Activated T-cell treated with anti-CD3 and anti-CD28 coated beads, Interleukin-2, amount 50 U/mL, for 1 hour (primary cell): Measurements from ENCODE around the gene ANKRD44.

ENCODE experiments used
- DNase-seq: peaks from one replicate; pipeline ENCODE4 v3.0.0-alpha.2; 2020

Gene ANKRD44

DNA sequence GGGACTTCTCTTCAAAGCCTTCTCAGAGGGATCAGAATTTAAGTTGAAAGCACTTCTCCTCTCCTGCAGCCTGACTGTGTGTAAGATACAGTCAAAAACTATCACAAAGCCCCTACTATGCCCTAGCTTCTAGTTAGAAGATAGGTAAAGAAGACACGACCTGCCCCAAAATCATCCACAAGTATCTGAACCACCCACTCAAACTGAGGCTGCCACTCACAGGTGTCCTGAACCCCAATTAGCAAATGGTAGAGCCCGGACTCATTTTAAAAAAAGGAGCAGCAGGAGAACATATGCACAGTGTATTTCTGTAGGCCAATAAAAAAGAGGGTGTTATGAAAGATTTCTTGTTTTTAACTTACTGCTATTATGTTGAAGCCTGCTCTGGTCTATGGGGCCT is 74.4 kb downstream of the ANKRD44 start:
- DNase-seq, result no peak

DNA sequence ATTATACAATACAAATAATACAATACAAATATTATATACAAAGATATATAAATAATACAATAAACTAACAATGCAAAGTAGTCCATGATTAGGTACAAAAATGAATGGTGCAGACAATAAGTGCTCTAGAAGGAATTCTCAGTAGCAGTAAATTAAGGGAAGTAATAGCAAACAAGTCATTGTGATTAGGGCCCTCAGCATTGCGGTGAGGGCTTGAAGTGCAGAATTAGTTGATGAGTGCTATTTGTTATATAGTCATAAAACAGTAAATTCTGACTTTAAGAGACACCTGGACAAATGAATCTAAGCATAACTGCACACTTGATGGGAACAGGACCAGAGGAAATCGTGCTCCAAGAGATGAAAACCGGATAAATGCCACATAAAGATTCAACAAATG is 74.9 kb downstream of the ANKRD44 start:
- DNase-seq, result no peak

DNA sequence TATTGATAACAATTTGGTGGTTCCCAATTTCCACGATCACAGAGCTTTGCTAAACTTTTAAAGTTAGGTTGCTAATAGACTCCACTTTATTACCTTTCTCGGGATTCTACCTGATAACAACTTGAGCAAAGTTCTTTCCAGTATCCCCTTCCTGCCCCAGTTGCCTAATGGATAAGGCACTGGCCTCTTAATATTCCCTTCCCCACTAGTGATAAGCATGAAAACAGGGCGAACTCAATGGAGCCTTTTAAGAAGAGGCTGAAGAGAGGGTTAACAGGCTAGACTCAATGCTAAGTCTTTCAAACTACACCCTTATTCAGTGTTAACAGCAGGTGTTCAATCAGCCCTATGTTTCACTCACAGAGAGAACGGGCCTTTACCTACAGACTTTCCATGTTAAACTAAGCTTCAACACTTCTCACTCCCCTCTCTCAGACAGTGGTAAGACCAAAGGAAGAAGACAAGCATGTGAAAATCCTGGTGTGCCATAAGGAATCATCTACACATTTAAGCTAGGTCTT is 75.8 kb downstream of the ANKRD44 start:
- no peak for DNase-seq

DNA sequence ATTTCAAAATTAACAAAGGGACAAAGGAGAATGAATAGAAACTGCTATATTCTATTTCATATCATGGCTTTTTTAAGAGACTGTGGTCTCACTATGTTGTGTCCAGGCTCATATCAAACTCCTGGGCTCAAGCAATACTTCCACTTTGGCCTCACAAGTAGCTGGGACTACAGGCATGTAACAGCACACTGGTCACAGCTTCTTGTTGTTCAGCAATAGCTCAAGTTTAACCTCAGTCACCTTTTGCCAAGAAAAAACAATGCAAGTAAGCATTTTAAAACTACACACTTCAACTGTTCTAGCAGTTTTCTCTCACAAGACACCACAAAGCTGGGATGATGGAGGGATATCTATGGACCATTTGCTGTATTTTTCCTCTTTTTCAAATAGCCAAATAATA is 77.1 kb downstream of the ANKRD44 start:
- no peak for DNase-seq

DNA sequence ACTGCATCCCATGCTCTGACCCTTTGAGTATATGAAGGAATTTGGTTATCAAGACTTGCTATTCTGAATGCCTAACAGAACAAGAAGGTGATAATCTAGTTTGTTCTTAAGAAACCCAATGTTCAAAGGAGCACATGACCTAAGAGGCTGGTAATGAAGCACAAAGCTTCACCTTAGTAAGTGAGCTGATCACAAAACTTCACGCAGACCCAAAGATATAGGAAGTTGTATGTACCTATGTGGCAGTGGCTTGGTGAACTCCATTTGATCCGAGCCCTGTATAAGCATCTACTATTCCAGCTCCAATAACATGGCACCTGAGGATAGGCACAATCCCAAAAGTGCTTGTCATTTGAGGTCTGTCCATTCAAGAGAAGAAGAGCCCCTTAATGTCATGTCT is 78.6 kb downstream of the ANKRD44 start:
- no peak for DNase-seq

DNA sequence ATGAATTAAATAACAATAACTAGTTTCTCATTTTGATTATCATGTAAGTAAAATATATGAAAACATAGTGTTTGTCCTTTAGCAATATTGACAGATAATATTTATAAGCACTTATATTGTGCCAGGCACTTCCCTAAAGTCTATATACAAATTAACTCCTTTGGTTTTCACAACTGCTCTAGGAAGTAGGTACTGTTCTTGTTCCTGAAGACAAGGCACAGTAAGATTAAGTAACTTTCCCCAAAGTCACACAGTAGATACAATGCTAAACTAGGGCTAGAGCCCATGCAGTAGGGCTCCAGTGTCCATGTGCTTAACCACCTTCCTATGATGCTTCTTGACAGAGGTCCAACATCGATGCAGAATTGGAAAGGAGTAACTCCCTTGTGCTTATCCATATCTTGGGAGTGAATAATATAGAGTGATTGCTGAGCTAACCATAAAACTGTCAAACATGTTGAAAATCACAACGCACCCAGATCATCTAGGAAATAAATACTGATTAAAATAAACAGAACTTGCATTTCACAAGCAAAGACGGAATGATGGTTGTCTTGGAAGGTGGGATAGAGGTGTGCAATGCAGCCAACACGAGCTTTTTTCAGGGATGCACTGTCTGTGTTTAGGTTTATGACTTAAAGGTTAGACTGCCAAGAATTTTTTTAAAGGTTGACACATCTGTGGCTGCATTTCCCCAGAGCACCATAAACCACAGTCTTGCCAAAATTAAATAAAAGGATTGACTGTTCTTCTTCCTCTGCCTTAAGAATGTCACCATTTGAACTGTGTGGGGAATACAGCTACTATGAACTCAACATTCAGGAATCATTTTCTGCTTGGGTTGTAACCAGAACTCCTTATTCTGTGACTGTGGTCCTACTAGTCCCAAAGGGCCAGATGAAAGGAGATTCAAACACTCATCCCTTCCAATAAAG is 80.8 kb downstream of the ANKRD44 start:
- no peak for DNase-seq

DNA sequence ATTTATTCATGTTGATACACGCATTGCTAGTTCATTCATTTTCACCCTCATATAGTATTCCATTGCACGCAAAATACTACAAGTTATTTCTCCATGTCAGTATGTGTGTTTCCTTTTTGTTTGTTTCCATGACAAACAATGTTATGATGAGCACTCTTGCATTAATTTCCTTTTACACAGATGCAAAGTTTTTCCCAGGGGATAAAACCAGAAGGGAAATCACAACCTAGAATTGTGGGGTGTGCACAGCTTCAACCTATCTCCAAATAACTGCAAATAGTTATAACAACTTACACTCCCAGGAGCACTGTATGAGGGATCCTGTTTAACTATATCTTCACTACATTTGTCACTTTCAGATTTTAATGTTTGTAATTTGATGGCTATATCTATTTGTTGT is 87.1 kb downstream of the ANKRD44 start:
- no peak for DNase-seq

DNA sequence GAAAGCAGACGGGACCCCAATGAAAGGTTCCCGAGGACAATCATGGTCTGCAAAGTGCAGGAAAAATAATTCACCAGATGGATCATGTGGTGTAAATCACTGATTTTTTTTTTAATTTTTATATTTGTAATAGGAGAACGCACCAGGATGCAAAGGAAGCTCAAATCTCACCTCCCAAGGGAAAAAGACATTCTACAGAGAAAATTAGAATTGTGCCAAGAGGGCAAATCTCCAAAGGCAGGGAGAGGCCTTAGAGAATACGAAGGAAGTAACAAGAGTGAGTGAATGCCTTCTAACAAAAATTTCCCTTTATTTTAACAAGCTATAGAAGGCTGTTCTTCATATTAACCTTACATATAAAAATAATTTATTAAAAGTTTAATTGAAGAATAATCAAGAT is 90.9 kb downstream of the ANKRD44 start:
- no peak for DNase-seq

DNA sequence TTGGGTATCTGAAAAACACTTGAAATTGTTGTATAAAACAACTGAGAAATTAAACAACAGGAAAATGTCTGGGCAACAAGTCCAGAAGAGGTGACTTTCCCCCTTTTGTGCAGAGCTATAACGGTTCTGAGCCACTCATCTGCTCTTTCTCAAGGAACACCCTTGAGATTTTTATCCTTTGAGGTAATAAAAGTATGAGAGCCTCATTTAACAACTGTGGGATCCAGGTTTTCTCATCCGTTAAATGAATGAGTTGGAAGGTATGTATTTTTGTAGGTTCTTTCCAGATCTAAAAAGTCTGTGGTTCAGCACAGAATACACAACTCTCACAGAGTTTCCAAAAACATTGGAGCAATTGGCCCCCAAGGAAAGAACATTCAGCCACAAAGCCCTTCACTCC is 93.0 kb downstream of the ANKRD44 start:
- no peak for DNase-seq

DNA sequence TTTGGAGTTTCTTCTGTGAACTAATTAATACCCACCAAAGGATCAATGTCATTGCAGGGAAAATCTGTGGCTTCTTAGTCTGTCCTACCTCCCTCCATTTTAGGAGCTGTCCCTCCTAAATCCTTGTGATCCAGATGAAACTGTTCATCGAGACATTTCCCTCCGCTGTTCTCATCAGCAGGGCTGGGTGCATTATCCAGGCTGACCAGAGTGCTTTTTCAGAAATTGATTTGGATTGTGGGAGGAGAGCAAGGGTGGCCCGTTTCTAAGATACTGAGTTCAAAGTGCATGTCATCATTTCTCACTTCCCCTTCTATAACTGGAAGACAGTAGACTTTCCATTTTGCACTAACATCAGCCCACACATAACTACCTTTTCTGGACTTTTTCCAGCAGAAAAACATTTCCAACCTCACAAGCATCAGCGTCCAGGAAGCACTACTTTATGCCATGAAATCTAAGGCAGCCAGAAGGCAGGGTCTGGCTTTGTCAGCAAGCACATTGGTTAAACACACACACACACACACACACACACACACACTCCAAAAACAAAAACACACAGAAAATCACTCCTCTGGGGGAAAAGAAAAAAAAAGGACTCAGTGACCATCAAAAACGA is 94.1 kb downstream of the ANKRD44 start:
- no peak for DNase-seq

DNA sequence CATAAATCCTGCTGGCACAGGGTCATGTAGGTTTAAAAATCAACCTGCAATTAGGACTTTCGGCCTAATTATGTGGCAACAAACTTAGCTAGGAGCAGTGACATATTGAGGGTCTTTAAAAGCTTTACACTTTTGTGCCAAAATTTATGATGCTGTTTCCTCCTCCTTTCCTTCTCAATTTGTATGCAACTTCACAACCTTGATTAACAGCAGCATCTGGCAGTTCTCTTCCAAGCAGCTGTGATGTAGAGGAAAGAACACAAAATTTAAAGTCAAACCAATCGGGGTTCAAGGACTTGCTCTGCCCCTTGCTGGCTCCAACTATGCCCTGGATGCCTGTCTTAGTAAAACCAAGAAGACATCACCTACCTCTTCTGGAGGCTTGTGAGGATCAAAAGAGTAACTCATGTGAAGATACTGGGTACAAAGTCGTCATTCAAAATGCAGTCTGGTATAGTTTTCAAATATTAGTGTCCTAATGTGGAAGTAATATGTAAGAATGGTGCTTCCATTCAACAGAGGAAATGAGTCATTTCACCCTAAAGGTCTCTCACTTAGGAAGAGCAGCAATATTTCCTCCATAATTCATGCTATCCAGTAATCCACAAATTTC is 94.7 kb downstream of the ANKRD44 start:
- no peak for DNase-seq

DNA sequence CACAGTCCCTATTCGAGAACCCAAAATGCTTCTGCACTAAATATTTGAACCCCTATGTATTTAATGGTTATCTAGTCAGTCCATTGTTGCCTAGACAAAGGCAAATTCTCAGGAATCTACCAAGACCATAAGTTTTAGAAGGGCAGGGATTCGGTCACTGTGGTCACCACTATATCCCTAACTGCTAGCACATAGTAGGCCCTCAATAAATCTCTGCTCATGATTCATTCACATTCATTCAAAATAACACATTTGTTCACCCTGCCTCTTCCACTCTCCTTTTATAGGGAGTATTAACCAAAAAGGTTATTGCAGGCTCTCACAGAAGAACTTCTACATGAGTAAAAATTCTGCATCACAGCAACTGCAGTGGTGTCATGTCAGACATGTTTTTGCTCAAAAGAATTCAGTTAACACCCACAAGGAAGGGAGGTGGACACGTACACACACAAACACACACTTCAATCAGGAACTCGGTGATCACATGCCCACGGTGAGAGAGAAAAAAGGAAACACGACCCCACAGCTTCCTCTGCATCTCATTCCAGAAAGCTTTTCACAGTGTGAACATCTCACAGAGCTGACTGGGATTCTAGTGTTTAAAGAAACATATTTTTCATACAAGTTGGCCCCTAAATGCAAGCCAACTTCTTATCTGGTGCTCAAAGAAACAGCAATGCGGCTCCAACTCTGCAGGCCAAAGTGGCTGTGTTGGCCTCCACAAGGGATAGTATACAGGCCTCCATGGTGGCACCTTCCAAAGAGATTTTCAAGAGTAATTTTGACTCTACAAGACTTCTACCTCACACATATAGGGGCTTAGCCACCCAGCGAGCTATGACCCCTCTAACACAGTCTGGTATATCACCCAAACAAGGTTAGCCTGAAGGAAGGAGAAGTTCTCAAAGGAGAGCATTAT is 98.0 kb downstream of the ANKRD44 start:
- no peak for DNase-seq

DNA sequence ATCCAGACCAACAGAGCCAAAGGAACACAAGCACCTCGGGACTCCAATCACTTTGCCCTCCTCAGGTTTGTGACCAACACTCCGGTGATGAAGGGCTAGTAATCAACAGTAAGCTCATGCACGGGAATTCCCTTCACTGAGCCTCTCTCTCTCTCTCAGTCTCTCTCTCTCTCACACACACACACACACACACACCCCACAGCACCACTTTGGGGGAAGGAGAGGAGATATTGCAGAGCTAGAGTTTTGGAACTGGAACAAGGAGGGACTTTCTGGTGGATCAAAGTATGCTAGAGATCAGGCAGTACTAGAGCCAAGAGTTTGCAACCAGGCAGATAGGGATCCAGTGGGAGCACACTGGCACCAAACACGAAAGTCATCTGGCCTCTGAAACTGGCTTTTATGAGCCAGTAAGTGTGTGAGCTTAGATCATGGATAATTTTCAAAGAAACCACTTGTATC is 98.7 kb downstream of the ANKRD44 start:
- no peak for DNase-seq

DNA sequence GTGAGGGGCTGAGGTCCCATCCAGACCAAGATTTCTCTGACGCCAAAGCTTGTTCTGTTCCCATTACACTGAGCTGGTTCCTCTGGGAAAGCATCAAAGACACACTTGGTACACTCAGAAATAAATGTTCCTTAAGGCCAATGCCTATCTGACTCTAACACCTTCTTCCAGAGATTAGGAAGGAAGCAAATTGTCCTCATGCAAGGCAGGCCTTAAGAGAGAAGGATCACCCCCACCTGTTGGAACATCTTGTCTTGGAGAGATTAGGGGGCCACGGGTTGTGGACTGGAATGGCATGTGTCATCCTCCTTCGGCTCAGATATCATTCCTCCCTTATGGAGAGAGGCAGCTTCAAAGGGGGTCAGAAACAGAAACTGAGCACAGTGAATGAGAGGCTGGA is 100.2 kb downstream of the ANKRD44 start:
- DNase-seq, result no peak

DNA sequence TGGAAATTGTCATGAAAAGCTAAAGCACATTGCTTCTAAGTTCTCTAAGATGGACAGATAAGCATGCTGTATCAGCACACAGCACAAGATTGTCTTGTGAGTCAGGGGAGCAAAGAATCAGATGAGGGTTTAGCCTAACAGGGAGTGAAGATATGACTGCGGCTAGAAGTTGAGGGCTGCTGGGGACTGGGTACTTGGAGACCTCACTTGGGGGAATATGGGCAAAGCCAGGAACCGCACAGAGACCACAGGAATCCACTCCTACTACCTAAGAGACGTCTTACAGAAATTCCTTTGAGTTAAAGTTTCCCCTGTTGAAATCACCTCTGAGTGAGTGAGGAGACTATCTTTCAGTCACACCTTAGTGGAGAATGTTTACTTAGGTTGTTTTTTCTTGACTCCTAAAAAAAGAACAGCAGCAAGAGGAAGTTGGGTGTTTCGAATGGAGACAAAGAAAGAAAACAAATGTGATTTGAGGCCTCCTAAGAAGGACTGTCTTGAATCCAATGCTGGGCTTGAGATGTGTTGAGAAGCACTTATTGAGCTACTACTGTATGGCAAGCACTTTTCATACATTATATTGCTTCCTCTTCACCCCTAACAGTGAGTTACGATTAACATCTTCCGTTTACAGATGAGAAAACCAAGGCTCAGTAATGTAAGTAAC is 100.7 kb downstream of the ANKRD44 start:
- DNase-seq, result peak; percentile 55

DNA sequence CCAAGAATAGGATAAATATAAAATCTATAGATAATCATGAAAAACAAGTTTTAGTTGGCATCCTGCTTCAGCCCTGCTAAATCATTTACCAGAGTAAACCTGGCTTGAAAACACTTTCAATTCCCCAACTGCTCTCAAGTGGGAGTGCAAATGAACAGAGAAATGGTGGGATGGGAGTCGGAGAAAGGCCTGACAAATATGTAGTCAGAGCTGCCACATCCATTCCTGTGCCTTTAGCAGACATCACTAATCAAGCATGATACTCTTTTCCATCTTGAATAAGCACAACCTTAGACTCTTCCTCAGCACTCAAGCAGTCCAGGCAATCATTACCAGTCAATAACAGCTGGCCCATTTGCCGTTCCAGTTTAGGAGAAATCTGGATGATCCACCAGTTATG is 101.3 kb downstream of the ANKRD44 start:
- DNase-seq, result no peak

DNA sequence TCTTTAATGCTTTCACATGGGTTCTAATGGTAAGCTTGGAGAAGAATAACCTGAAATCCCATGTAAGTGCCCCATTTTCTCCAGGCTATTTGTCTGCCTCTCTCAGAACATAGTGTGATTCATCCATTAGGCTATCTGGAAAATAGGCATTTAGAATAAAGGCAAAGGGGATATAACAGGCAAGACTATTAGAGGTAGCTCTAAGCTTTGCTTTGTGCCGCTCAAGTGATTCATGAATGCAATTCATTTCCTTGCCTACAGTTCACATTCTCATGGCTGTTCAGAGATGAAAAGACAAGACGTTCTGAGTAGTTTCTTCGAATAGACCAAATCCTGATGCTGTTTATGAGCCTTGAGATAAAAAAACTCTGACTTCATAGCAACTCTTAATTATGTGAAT is 101.7 kb downstream of the ANKRD44 start:
- DNase-seq, result no peak

DNA sequence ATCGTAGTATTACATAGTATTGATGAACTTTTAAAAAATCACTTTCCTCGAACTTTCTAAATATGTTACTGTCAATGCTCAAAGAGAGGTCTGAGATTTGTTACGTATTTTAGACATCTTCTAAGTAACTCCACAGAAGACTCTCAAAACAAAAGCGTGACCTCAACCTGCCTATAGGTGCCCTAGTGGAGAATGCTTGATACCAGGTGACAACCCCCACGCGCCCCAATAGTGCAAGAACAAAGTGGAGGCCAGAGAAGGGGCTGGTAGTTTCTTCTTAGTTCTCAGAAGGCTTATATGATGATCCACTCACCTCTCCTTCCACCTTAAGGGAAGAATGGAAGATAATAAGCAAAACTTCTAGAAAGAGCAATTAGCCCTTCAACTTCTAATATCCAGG is 102.6 kb downstream of the ANKRD44 start:
- DNase-seq, result no peak

DNA sequence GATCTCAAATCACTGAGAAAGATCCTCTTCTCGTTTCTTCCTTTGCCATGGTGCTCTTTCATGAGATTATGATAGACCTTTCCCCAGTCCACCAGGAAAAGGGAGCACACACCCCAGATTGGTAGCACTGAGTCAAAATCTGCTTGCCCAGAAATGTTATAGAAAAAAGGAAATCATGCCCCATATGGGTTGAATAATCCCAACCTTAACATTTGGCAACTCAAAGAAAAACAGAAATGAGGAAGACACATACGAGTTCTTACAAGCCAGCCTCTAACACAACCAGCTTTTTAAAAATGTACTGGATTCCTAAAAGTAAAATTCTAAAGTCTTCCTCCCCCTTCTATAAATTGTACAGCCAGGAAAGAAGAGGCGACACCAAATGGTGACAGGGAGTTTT is 103.0 kb downstream of the ANKRD44 start:
- DNase-seq, result no peak

DNA sequence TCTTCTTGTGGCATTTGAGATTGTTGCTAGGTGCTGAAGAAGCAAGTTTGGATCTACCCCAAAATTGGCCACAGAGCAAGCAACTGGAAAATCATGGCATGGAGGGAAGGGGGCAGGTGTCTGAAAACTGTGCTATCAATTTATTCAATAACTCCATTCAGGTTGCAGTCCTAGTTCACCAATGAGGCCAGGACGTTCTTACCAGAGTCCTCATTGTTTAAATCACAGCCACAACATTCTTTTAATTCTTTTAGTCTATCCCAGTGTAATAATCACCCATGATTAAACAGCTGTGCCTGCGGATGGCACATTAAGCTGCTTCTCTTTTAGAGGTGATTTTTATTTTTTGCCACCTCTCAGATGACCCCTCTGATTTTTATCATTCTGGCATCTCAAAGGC is 103.5 kb downstream of the ANKRD44 start:
- no peak for DNase-seq

DNA sequence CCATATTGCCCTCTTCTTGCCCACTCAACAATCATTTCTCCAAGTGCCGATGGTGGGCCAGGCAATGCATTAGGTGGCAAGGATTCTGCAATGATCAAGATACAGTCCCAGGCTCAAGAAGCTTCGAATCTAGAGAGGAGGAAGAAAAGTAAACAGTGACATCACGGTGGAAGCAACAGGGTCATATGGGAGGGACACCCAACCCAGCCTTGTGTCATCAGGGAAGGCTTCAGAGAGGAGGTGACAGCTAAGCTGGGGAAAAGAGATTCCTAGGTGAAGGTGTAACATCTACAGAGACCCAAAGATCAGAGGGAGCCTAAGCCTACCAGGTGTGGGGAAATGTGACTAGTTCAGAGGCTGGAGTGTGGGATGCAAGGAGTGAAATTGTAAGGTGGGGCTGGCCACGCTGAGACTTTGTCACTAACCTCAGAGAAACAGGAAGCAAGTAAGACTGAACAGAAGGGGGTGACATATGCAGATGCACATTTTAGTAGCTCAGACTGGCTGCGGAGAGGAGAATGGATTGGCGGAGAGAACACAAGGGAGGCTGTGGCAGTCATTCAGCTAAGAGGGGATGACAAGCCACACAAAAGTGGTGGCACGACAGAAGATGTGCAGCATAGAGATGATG is 104.9 kb downstream of the ANKRD44 start:
- peak; percentile 70 for DNase-seq
